B cell (primary cell): ENCODE results near the gene ATP6V0E2. TPM values are rescaled to one million over a fixed set of nuclear protein-coding genes. Genes with fewer than 3 reads are reported as not detected.

ENCODE experiments used
- ATAC-seq: fragments of 200-7000 bp; cut with Tn5 transposase; one replicate; pipeline ENCODE4 v1.10.0; 2021; ENCODE audit warnings: low read depth, mild to moderate bottlenecking, moderate number of reproducible peaks, moderate library complexity
- CTCF ChIA-PET: fragments of 350-600 bp; sonication (Branson Sonifier 250); formaldehyde crosslinking; loops from one replicate; lab custom pipeline; 2021; ENCODE audit warnings: antibody characterized with exemption, inconsistent platforms; lab: Charles Lee
- POLR2A ChIA-PET: fragments of 350-600 bp; sonication (Branson Sonifier 250); formaldehyde crosslinking; loops from one replicate; lab custom pipeline; 2021; ENCODE audit warnings: antibody characterized with exemption; lab: Charles Lee
- DNase-seq: peaks from one replicate; pipeline ENCODE4 v3.0.0; 2013
- H2AFZ ChIP-seq: 2 replicates; pipeline ENCODE4 v1.6.1; 2012; ENCODE audit warnings: mild to moderate bottlenecking, low read depth, low read length; ENCODE audit not compliant: insufficient read depth, poor library complexity, severe bottlenecking
- H3K27ac ChIP-seq, 2 donors: 1 replicate in 1 of 2; 2 replicates in 1 of 2; pipeline ENCODE4 v1.5.1; 2012 to 2013; ENCODE audit warnings: low read length in 2 of 2, mild to moderate bottlenecking in 2 of 2, moderate library complexity in 1 of 2
- H3K27me3 ChIP-seq, 4 experiments: fragments of 200-600 bp in 1 of 4; sonication (generic) in 1 of 4; replicated peaks in 1 of 4; 1 replicate in 2 of 4; 2 replicates in 2 of 4; pipeline versions ENCODE4 v1.6.1 to v1.7.0; 2013 to 2016; ENCODE audit warnings: low read length in 3 of 4, mild to moderate bottlenecking in 2 of 4, mixed read lengths in 1 of 4, moderate library complexity in 1 of 4; ENCODE audit not compliant: insufficient read depth in 4 of 4, control insufficient read depth in 3 of 4; ENCODE audit errors: control extremely low read depth in 1 of 4
- H3K36me3 ChIP-seq, 2 experiments: replicated peaks in 1 of 2; 1 replicate in 1 of 2; 2 replicates in 1 of 2; pipeline versions ENCODE4 v1.6.1 to v1.7.1; 2013; ENCODE audit warnings: low read length in 1 of 2; ENCODE audit not compliant: insufficient read depth in 2 of 2, control insufficient read depth in 1 of 2; ENCODE audit errors: control extremely low read depth in 1 of 2, extremely low read depth in 1 of 2
- H3K4me1 ChIP-seq, 2 donors: fragments of 200-600 bp in 1 of 2; sonication (generic) in 1 of 2; 1 replicate in 1 of 2; 2 replicates in 1 of 2; pipeline versions ENCODE4 v1.5.1 to v1.6.1; 2013 to 2017; ENCODE audit warnings: low read length in 2 of 2; ENCODE audit not compliant: control insufficient read depth in 2 of 2, insufficient read depth in 2 of 2
- H3K4me2 ChIP-seq: replicated peaks from 2 replicates; pipeline ENCODE3; 2012; ENCODE audit warnings: mild to moderate bottlenecking, low read depth, low read length; ENCODE audit not compliant: poor library complexity, severe bottlenecking
- H3K4me3 ChIP-seq, 5 experiments: fragments of 200-600 bp in 1 of 5; sonication (generic) in 1 of 5; 1 replicate in 3 of 5; 2 replicates in 2 of 5; pipeline versions ENCODE4 v1.5.1 to v1.7.0; 2011 to 2016; ENCODE audit warnings: low read length in 4 of 5, mild to moderate bottlenecking in 4 of 5, low read depth in 2 of 5, control low read depth in 1 of 5, moderate library complexity in 1 of 5; ENCODE audit not compliant: insufficient read depth in 1 of 5; ENCODE audit errors: control extremely low read depth in 1 of 5, extremely low read depth in 1 of 5
- H3K79me2 ChIP-seq: fragments of 200-600 bp; sonication (generic); one replicate; pipeline ENCODE4 v1.6.0; 2016; ENCODE audit warnings: low read length; ENCODE audit not compliant: control insufficient read depth, insufficient read depth
- H3K9ac ChIP-seq: fragments of 200-600 bp; sonication (generic); 2 replicates; pipeline ENCODE4 v1.6.1; 2017; ENCODE audit warnings: mild to moderate bottlenecking, low read length, moderate library complexity
- H3K9me3 ChIP-seq, 3 donors: one replicate each; pipeline versions ENCODE4 v1.6.1 to v1.7.1; 2013; ENCODE audit warnings: low read length in 2 of 3; ENCODE audit not compliant: control insufficient read depth in 2 of 3, insufficient read depth in 1 of 3; ENCODE audit errors: control extremely low read depth in 1 of 3
- H4K20me1 ChIP-seq: 2 replicates; pipeline ENCODE4 v1.6.0; 2012; ENCODE audit warnings: mild to moderate bottlenecking, low read length; ENCODE audit not compliant: insufficient read depth, control insufficient read depth, poor library complexity, severe bottlenecking
- H3K27ac Mint-ChIP-seq: one replicate; pipeline ENCODE4 v1.8.0; 2021; ENCODE audit warnings: mixed read lengths
- H3K27me3 Mint-ChIP-seq: one replicate; pipeline ENCODE4 v1.8.0; 2021; ENCODE audit warnings: mixed read lengths
- H3K4me1 Mint-ChIP-seq: one replicate; pipeline ENCODE4 v1.8.0; 2021; ENCODE audit warnings: mixed read lengths
- H3K4me3 Mint-ChIP-seq: one replicate; pipeline ENCODE4 v1.8.0; 2021; ENCODE audit warnings: mixed read lengths
- H3K9me3 Mint-ChIP-seq: one replicate; pipeline ENCODE4 v1.8.0; 2022; ENCODE audit warnings: mixed read lengths; ENCODE audit not compliant: insufficient read depth
- EZH2 ChIP-seq: IDR thresholded peaks from 2 replicates; pipeline ENCODE4 v1.6.1; 2012; ENCODE audit warnings: borderline replicate concordance, low read depth, mild to moderate bottlenecking, moderate library complexity, low read length; ENCODE audit not compliant: insufficient read depth, poor library complexity, severe bottlenecking
- WGBS: methylation state at CpG from one replicate; pipeline ENCODE4 v1.1.5; 2013; ENCODE audit warnings: missing lambda C conversion rate; ENCODE audit not compliant: insufficient coverage; 5-methylcytosine and 5-hydroxymethylcytosine counted together
- intact Hi-C: fragments of 100-400 bp; cut with micrococcal nuclease; formaldehyde crosslinking; loops from one replicate; pipeline ENCODE4 v1.10.0; 2022
- polyA plus RNA-seq: library from polyadenylated mRNA; depleted of rRNA; stranded (reverse); fragments of >200 nt; gene quantifications from 2 replicates; pipeline ENCODE4 v1.2.3, GENCODE V29; 2012
- total RNA-seq, 2 donors: library from RNA; stranded (reverse); fragments of 120-200 nt in 1 of 2; gene quantifications; 1 replicate in 1 of 2; 2 replicates in 1 of 2; pipeline versions ENCODE4 v1.2.3 to v1.2.4, GENCODE V29; 2013 to 2022
- TF ChIP-seq, protein P1 (sequence below): fragments of 200-600 bp; IDR thresholded peaks from one replicate; pipeline ENCODE4 v1.8.0; 2022; ENCODE audit warnings: antibody characterized with exemption, mild to moderate bottlenecking

ATP6V0E2 gene
- total and polyA plus RNA-seq, 2 donors (not counting 1 experiment from before 2014, with no cell fraction given) = 13.5 to 49.6 TPM

DNA sequence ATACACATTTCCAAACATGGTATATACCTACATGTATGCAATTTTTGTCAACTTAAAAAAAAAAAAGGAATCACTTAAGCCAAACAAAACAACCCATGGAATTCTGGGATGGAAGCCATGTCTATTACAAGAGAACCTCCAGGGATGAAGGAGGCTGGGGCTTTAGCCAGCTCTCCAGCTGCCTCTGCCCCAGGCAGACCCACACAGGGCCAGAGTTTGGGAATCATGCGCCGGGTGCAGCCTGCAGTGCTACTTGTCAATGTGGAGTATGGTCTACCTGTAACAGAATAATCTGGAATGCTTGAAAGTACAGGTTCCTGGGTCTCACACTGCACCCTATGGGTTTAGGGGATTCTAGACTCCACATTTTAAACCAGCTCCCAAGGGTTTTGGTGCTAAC is 10.8 kb downstream of the ATP6V0E2 start:
- H3K9ac ChIP-seq = no peak overlapping the region
- Mint-ChIP-seq H3K4me3 (no peak overlapping the region), H3K9me3 (no peaks in the 10 kb centered on the region), H3K4me1 (peaks cover 14% of the 10 kb centered on the region), H3K27ac (no peak overlapping the region), H3K27me3 (no peaks in the 10 kb centered on the region)
- H3K79me2 ChIP-seq = no peaks in the 10 kb centered on the region
- no peaks in the 10 kb centered on the region for H3K27me3 ChIP-seq
- H3K4me1 ChIP-seq = peaks cover 12 to 30% of the 10 kb centered on the region in 2 donors
- H4K20me1 ChIP-seq = no peaks in the 10 kb centered on the region
- H3K4me2 ChIP-seq = no peak overlapping the region
- H3K4me3 ChIP-seq = no peak overlapping the region
- DNase-seq (peak; percentile 0), ATAC-seq (no peak)
- ChIA-PET POLR2A (no interaction called here), CTCF (interaction anchor here (1.4 kb wide), 2 partner anchors 42 to 46 kb away, joined by 3 to 6 read pairs; partner anchors contain the start of gene ZNF862)
- H3K9me3 ChIP-seq = no peaks in the 10 kb centered on the region
- no peak overlapping the region for H2AFZ ChIP-seq
- intact Hi-C loops = loop anchor here (10.0 kb wide), 1 partner anchor 390 kb away; no protein-coding TSS in a partner anchor
- 90% methylated on average over 2 of the region's 2 CpGs for WGBS
- TF ChIP-seq EZH2 = no peak
- TF ChIP-seq, protein P1, sequence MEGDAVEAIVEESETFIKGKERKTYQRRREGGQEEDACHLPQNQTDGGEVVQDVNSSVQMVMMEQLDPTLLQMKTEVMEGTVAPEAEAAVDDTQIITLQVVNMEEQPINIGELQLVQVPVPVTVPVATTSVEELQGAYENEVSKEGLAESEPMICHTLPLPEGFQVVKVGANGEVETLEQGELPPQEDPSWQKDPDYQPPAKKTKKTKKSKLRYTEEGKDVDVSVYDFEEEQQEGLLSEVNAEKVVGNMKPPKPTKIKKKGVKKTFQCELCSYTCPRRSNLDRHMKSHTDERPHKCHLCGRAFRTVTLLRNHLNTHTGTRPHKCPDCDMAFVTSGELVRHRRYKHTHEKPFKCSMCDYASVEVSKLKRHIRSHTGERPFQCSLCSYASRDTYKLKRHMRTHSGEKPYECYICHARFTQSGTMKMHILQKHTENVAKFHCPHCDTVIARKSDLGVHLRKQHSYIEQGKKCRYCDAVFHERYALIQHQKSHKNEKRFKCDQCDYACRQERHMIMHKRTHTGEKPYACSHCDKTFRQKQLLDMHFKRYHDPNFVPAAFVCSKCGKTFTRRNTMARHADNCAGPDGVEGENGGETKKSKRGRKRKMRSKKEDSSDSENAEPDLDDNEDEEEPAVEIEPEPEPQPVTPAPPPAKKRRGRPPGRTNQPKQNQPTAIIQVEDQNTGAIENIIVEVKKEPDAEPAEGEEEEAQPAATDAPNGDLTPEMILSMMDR = no peak
- peaks cover 0 to 3% of the 10 kb centered on the region in 2 experiments for H3K36me3 ChIP-seq
- H3K27ac ChIP-seq = no peak overlapping the region

- H3K27ac ChIP-seq = no peak overlapping the region
- no peaks in the 10 kb centered on the region for H3K9me3 Mint-ChIP-seq
- TF ChIP-seq, protein P1 = no peak
- no peak for TF ChIP-seq EZH2
- no peak overlapping the region for H3K4me3 Mint-ChIP-seq
- no peaks in the 10 kb centered on the region for H3K27me3 Mint-ChIP-seq
- no peak overlapping the region for H2AFZ ChIP-seq
- H3K27ac Mint-ChIP-seq = no peak overlapping the region
- peaks cover 14% of the 10 kb centered on the region for H3K4me1 Mint-ChIP-seq
- 78% methylated on average over 13 of the region's 13 CpGs for WGBS
- no peak overlapping the region for H3K9ac ChIP-seq
- H3K4me2 ChIP-seq = peak overlapping the region; percentile 17
- ATAC-seq (no peak), DNase-seq (peak; percentile 3)
- POLR2A ChIA-PET = no interaction called here
- intact Hi-C loops = loop anchor here (10.0 kb wide), 1 partner anchor 389 kb away; no protein-coding TSS in a partner anchor
- no peaks in the 10 kb centered on the region for H3K36me3 ChIP-seq
- H4K20me1 ChIP-seq = no peaks in the 10 kb centered on the region
- no peaks in the 10 kb centered on the region for H3K9me3 ChIP-seq
- no peaks in the 10 kb centered on the region for H3K79me2 ChIP-seq
- no peaks in the 10 kb centered on the region for H3K27me3 ChIP-seq
- CTCF ChIA-PET = no interaction called here
- H3K4me1 ChIP-seq = peaks cover 12 to 30% of the 10 kb centered on the region in 2 donors
- H3K4me3 ChIP-seq = no peak overlapping the region
Observed at GRCh38 chr7:149885191-149886017, 11.6 kb downstream of the ATP6V0E2 start.
